Adrenal gland (tissue), 5 donors: ENCODE results near the gene ZNF827.

Source experiments
- POLR2A ChIP-seq, 2 donors: fragments of 450-650 bp; IDR thresholded peaks; one replicate each; pipeline ENCODE4 v1.6.1; 2017; ENCODE audit warnings: antibody characterized with exemption in 2 of 2, mild to moderate bottlenecking in 2 of 2, moderate library complexity in 1 of 2
- TF ChIP-seq, protein P1 (sequence below), 6 experiments: fragments of 450-650 bp in 4 of 6; fragments of 200-600 bp in 2 of 6; sonication (generic) in 1 of 6; IDR thresholded peaks; 1 replicate in 5 of 6; 2 replicates in 1 of 6; pipeline versions ENCODE4 v1.5.1 to v1.8.0; 2016 to 2021; ENCODE audit warnings: antibody characterized with exemption in 6 of 6, mild to moderate bottlenecking in 2 of 6, moderate library complexity in 1 of 6
- donor health status: DM: no; HTN: no; CAD: no.

GRCh38 chr4:145720656-145721055, 218.0 kb downstream of the ZNF827 start:
- TF ChIP-seq, protein P1, sequence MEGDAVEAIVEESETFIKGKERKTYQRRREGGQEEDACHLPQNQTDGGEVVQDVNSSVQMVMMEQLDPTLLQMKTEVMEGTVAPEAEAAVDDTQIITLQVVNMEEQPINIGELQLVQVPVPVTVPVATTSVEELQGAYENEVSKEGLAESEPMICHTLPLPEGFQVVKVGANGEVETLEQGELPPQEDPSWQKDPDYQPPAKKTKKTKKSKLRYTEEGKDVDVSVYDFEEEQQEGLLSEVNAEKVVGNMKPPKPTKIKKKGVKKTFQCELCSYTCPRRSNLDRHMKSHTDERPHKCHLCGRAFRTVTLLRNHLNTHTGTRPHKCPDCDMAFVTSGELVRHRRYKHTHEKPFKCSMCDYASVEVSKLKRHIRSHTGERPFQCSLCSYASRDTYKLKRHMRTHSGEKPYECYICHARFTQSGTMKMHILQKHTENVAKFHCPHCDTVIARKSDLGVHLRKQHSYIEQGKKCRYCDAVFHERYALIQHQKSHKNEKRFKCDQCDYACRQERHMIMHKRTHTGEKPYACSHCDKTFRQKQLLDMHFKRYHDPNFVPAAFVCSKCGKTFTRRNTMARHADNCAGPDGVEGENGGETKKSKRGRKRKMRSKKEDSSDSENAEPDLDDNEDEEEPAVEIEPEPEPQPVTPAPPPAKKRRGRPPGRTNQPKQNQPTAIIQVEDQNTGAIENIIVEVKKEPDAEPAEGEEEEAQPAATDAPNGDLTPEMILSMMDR (IDR thresholded peaks at IDR 0.05) = no peak
- TF ChIP-seq POLR2A (IDR thresholded peaks at IDR 0.05) = no peak
